ENCODE results near the gene RNF175.

Gene RNF175

DNA sequence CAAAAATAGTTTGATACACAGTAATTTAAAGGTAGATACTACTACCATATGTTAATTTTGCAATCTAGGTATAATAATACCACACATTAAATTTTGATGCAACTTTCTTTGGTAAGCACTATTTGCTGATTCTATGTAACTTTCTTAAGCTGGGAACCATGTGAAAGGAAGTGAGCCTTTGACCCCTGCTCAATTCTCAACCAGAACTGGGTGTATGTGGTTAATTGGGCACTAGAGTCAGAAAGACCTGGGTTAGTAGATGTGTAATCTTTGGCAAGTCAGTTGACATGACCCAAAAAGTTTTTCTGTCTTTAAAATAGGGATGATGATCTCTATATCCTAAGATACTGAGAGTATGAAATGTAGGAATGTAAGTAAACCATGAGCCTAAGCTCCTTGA is 53.3 kb downstream of the RNF175 start:
- no peak overlapping the region for H2AFZ ChIP-seq (ENCODE audit: low read length)
- no peaks in the 10 kb centered on the region for H3K9me2 ChIP-seq (replicated peaks; ENCODE audit: low read depth, low read length)
- H3K27me3 ChIP-seq (ENCODE audit: insufficient read depth, low read length, poor library complexity, severe bottlenecking): no peaks in the 10 kb centered on the region
- no peak overlapping the region for H3K4me2 ChIP-seq (ENCODE audit: low read depth, low read length, poor library complexity, severe bottlenecking)
- H3K36me3 ChIP-seq (ENCODE audit: insufficient read depth, low read length): no peaks in the 10 kb centered on the region
- no peaks in the 10 kb centered on the region for H3F3A ChIP-seq (ENCODE audit: low read depth)
- H3K4me3 ChIP-seq (ENCODE audit: low read length, poor library complexity, severe bottlenecking): no peak overlapping the region
- H3K4me1 ChIP-seq (ENCODE audit: insufficient read depth, low read length, poor library complexity, severe bottlenecking): no peaks in the 10 kb centered on the region
- H3K79me2 ChIP-seq (ENCODE audit: insufficient read depth, low read length): no peaks in the 10 kb centered on the region
- H3K9me3 ChIP-seq (ENCODE audit: insufficient read depth, low read depth, low read length): no peaks in the 10 kb centered on the region
- no peak for TF ChIP-seq EZH2phosphoT487 (IDR thresholded peaks at IDR 0.05; ENCODE audit: borderline replicate concordance)
- TF ChIP-seq, protein P1, sequence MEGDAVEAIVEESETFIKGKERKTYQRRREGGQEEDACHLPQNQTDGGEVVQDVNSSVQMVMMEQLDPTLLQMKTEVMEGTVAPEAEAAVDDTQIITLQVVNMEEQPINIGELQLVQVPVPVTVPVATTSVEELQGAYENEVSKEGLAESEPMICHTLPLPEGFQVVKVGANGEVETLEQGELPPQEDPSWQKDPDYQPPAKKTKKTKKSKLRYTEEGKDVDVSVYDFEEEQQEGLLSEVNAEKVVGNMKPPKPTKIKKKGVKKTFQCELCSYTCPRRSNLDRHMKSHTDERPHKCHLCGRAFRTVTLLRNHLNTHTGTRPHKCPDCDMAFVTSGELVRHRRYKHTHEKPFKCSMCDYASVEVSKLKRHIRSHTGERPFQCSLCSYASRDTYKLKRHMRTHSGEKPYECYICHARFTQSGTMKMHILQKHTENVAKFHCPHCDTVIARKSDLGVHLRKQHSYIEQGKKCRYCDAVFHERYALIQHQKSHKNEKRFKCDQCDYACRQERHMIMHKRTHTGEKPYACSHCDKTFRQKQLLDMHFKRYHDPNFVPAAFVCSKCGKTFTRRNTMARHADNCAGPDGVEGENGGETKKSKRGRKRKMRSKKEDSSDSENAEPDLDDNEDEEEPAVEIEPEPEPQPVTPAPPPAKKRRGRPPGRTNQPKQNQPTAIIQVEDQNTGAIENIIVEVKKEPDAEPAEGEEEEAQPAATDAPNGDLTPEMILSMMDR (conservative IDR thresholded peaks at IDR 0.05; ENCODE audit: low read length): no peak
- H3K9ac ChIP-seq (ENCODE audit: low read depth, low read length, poor library complexity, severe bottlenecking): no peak overlapping the region
- no peaks in the 10 kb centered on the region for H4K20me1 ChIP-seq (ENCODE audit: insufficient read depth, low read length, poor library complexity, severe bottlenecking)

GRCh38 chr4:153705743-153706468 is 53.9 kb downstream of the RNF175 start:
- Histone ChIP-seq H3K4me3 (ENCODE audit: low read length, poor library complexity, severe bottlenecking) (no peak overlapping the region), H3K27me3 (ENCODE audit: insufficient read depth, low read length, poor library complexity, severe bottlenecking) (no peaks in the 10 kb centered on the region), H2AFZ (ENCODE audit: low read length) (peak overlapping the region; percentile 37), H3K79me2 (ENCODE audit: insufficient read depth, low read length) (no peaks in the 10 kb centered on the region), H3K9me3 (ENCODE audit: insufficient read depth, low read depth, low read length) (no peaks in the 10 kb centered on the region), H4K20me1 (ENCODE audit: insufficient read depth, low read length, poor library complexity, severe bottlenecking) (no peaks in the 10 kb centered on the region), H3F3A (ENCODE audit: low read depth) (no peaks in the 10 kb centered on the region), H3K4me1 (ENCODE audit: insufficient read depth, low read length, poor library complexity, severe bottlenecking) (no peaks in the 10 kb centered on the region), H3K36me3 (ENCODE audit: insufficient read depth, low read length) (no peaks in the 10 kb centered on the region), H3K9me2 (replicated peaks; ENCODE audit: low read depth, low read length) (no peaks in the 10 kb centered on the region), H3K9ac (ENCODE audit: low read depth, low read length, poor library complexity, severe bottlenecking) (no peak overlapping the region), H3K4me2 (ENCODE audit: low read depth, low read length, poor library complexity, severe bottlenecking) (no peak overlapping the region)
- TF ChIP-seq, protein P1 (conservative IDR thresholded peaks at IDR 0.05; ENCODE audit: low read length): no peak
- TF ChIP-seq EZH2phosphoT487 (IDR thresholded peaks at IDR 0.05; ENCODE audit: borderline replicate concordance): no peak

DNA sequence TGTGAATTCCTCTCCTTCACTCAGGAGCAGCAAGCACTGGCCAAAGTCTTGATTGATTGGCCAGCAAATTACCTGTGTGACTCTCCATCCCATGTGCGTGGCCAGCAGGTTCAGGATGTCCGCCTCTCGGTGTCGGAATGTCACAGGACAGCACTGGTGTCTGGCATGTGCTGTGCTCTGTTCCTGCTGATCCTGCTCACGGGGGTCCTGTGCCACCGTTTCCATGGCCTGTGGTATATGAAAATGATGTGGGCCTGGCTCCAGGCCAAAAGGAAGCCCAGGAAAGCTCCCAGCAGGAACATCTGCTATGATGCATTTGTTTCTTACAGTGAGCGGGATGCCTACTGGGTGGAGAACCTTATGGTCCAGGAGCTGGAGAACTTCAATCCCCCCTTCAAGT is 55.3 kb downstream of the RNF175 start:
- no peaks in the 10 kb centered on the region for H3K4me1 ChIP-seq (ENCODE audit: insufficient read depth, low read length, poor library complexity, severe bottlenecking)
- no peak overlapping the region for H3K9ac ChIP-seq (ENCODE audit: low read depth, low read length, poor library complexity, severe bottlenecking)
- no peaks in the 10 kb centered on the region for H3K27me3 ChIP-seq (ENCODE audit: insufficient read depth, low read length, poor library complexity, severe bottlenecking)
- H3F3A ChIP-seq (ENCODE audit: low read depth): no peaks in the 10 kb centered on the region
- no peaks in the 10 kb centered on the region for H4K20me1 ChIP-seq (ENCODE audit: insufficient read depth, low read length, poor library complexity, severe bottlenecking)
- no peak overlapping the region for H3K4me3 ChIP-seq (ENCODE audit: low read length, poor library complexity, severe bottlenecking)
- no peak overlapping the region for H2AFZ ChIP-seq (ENCODE audit: low read length)
- H3K4me2 ChIP-seq (ENCODE audit: low read depth, low read length, poor library complexity, severe bottlenecking): no peak overlapping the region
- no peaks in the 10 kb centered on the region for H3K9me2 ChIP-seq (replicated peaks; ENCODE audit: low read depth, low read length)
- TF ChIP-seq, protein P1 (conservative IDR thresholded peaks at IDR 0.05; ENCODE audit: low read length): no peak
- TF ChIP-seq EZH2phosphoT487 (IDR thresholded peaks at IDR 0.05; ENCODE audit: borderline replicate concordance): no peak
- H3K36me3 ChIP-seq (ENCODE audit: insufficient read depth, low read length): no peaks in the 10 kb centered on the region
- H3K9me3 ChIP-seq (ENCODE audit: insufficient read depth, low read depth, low read length): no peaks in the 10 kb centered on the region
- H3K79me2 ChIP-seq (ENCODE audit: insufficient read depth, low read length): no peaks in the 10 kb centered on the region
